ENCODE measurements around the gene CALHM6.

CALHM6 gene

GRCh38 chr6:116422238-116422637, 38.9 kb upstream of the CALHM6 start:
- CTCF ChIA-PET, result interaction anchor here (1.0 to 8.1 kb wide), 5 partner anchors 10 to 116 kb away, joined by 3 to 48 read pairs (median 4); no protein-coding TSS in a partner anchor

GRCh38 chr6:116424001-116424400, 37.2 kb upstream of the CALHM6 start:
- POLR2A ChIA-PET, result no interaction called here
- no peak for TF ChIP-seq CTCF (IDR thresholded peaks at IDR 0.05; ENCODE audit: control extremely low read depth, extremely low read depth, low read depth, missing control alignments)
- CTCF ChIA-PET, result interaction anchor here (0.6 to 8.1 kb wide), 8 partner anchors 8 to 155 kb away, joined by 3 to 48 read pairs (median 3); no protein-coding TSS in a partner anchor
- no peak for DNase-seq (ENCODE audit: extremely low spot score)

More at GRCh38 chr6:116422238-116422637, 38.9 kb upstream of the CALHM6 start:
- POLR2A ChIA-PET, result no interaction called here
- DNase-seq (ENCODE audit: extremely low spot score), result no peak
- TF ChIP-seq CTCF (IDR thresholded peaks at IDR 0.05; ENCODE audit: control extremely low read depth, extremely low read depth, low read depth, missing control alignments), result no peak

DNA sequence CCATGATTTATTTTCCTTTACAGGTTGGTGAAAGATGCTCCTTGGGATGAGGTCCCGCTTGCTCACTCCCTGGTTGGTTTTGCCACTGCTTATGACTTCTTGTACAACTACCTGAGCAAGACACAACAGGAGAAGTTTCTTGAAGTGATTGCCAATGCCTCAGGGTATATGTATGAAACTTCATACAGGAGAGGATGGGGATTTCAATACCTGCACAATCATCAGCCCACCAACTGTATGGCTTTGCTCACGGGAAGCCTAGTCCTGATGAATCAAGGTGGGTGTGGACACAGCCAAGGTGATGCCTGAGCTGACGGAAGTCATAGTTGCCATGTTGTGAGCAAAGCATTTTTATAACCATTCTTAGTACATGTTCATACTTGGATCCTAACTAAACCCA, 34.6 kb upstream of the CALHM6 start:
- DNase-seq (ENCODE audit: extremely low spot score), result no peak
- POLR2A ChIA-PET, result no interaction called here
- CTCF ChIA-PET, result interaction anchor here (1.3 to 8.2 kb wide), 4 partner anchors 10 to 33 kb away, joined by 6 to 61 read pairs (median 12); no protein-coding TSS in a partner anchor
- TF ChIP-seq CTCF (IDR thresholded peaks at IDR 0.05; ENCODE audit: control extremely low read depth, extremely low read depth, low read depth, missing control alignments), result no peak

GRCh38 chr6:116429111-116429510, 32.1 kb upstream of the CALHM6 start:
- no peak for TF ChIP-seq CTCF (IDR thresholded peaks at IDR 0.05; ENCODE audit: control extremely low read depth, extremely low read depth, low read depth, missing control alignments)
- ChIA-PET CTCF (interaction anchor here (1.1 to 8.2 kb wide), 3 partner anchors 15 to 141 kb away, joined by 3 to 61 read pairs (median 6); no protein-coding TSS in a partner anchor), POLR2A (no interaction called here)
- DNase-seq (ENCODE audit: extremely low spot score), result no peak

GRCh38 chr6:116430860-116431259, 30.3 kb upstream of the CALHM6 start:
- ChIA-PET POLR2A (no interaction called here), CTCF (interaction anchor here (1.2 to 8.2 kb wide), 2 partner anchors 13 to 23 kb away, joined by 3 to 61 read pairs; no protein-coding TSS in a partner anchor)
- TF ChIP-seq CTCF (IDR thresholded peaks at IDR 0.05; ENCODE audit: control extremely low read depth, extremely low read depth, low read depth, missing control alignments), result no peak
- no peak for DNase-seq (ENCODE audit: extremely low spot score)

DNA sequence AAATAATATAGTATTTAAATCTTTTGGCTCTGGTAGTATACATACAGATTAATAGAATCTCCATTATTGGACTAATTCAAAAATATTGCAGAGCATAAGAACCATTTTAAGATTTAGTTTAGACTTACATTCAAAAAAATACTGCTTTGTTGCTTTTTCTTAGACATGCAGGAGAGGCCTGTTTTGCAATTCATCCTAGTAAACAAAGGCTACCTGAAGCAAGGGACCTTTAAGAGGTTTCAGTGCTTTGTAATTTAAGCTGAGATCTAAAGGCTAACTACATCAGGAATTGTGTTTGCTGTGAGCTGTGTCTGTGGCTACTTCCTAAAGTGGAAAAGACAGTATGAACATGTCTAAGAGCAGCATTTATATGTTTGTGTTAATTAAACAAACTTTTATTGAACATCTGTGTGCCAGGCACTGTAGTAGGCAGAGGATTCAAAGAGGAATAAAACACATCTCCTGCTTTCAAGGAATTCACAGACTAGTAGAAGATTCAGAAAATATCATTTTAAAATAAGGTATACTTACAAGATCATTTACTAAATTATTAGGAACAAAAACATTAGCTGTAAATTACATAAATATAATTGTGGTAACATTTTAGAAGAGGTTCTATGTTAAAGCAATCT, 29.1 kb upstream of the CALHM6 start:
- TF ChIP-seq CTCF (IDR thresholded peaks at IDR 0.05; ENCODE audit: control extremely low read depth, extremely low read depth, low read depth, missing control alignments), result no peak
- POLR2A ChIA-PET, result no interaction called here
- DNase-seq (ENCODE audit: extremely low spot score), result no peak
- CTCF ChIA-PET, result interaction anchor here (1.1 to 8.2 kb wide), 4 partner anchors 10 to 143 kb away, joined by 3 to 61 read pairs (median 4); no protein-coding TSS in a partner anchor

Measured in GM10248 (cell line).